Endothelial cell of umbilical vein (primary cell): ENCODE data around the gene CARD11. TPM values are rescaled to one million over a fixed set of nuclear protein-coding genes. Genes with fewer than 3 reads are reported as not detected.

Experiments used
- BruUV-seq: library from RNA; stranded (reverse); fragments of 400-500 nt; replicated peaks from 2 replicates; lab custom pipeline; 2021; lab: Mats Ljungman, UMichigan
- CTCF ChIA-PET: fragments of 300-600, 350-600 bp; sonication (Branson Sonifier 250); formaldehyde crosslinking; loops from one replicate; lab custom pipeline; 2021; ENCODE audit warnings: antibody characterized with exemption, inconsistent platforms; lab: Charles Lee
- POLR2A ChIA-PET: fragments of 300-600, 350-600 bp; sonication (Branson Sonifier 250); formaldehyde crosslinking; loops from one replicate; lab custom pipeline; 2021; ENCODE audit warnings: antibody characterized with exemption, inconsistent platforms; lab: Charles Lee
- DNase-seq: peaks from one replicate; pipeline ENCODE4 v3.0.0-alpha.2; 2011; ENCODE audit warnings: low read depth, low spot score
- FAIRE-seq: peaks from 2 replicates; lab custom pipeline; 2011; peaks lifted over from hg19 to GRCh38; lab: Jason Lieb, UNC
- H2AFZ ChIP-seq: 2 replicates; pipeline ENCODE4 v1.6.0; 2012; ENCODE audit warnings: low read depth, low read length, control low read depth, inconsistent platforms
- H3K27ac ChIP-seq: 2 replicates; pipeline ENCODE4 v1.5.1; 2011; ENCODE audit warnings: low read depth, mild to moderate bottlenecking, control low read depth, low read length, moderate library complexity; ENCODE audit not compliant: insufficient read depth
- H3K27me3 ChIP-seq, 2 experiments: 2 replicates each; pipeline versions ENCODE4 v1.6.0 to v1.6.1; 2011; ENCODE audit warnings: low read length in 2 of 2, mixed read lengths in 1 of 2; ENCODE audit not compliant: control insufficient read depth in 2 of 2, insufficient read depth in 2 of 2
- H3K36me3 ChIP-seq, 2 experiments: 2 replicates in 1 of 2; 3 replicates in 1 of 2; pipeline ENCODE4 v1.5.1; 2011; ENCODE audit warnings: low read length in 2 of 2, mild to moderate bottlenecking in 1 of 2, moderate library complexity in 1 of 2; ENCODE audit not compliant: control insufficient read depth in 2 of 2, insufficient read depth in 2 of 2; ENCODE audit errors: extremely low read depth in 1 of 2
- H3K4me1 ChIP-seq: 3 replicates; pipeline ENCODE4 v1.5.1; 2011; ENCODE audit warnings: mild to moderate bottlenecking, low read length; ENCODE audit not compliant: control insufficient read depth, insufficient read depth; ENCODE audit errors: extremely low read depth
- H3K4me2 ChIP-seq: 2 replicates; pipeline ENCODE4 v1.6.1; 2011; ENCODE audit warnings: low read length, control low read depth, mixed read lengths; ENCODE audit not compliant: insufficient read depth
- H3K4me3 ChIP-seq, 3 experiments: fragments of 200-600 bp in 1 of 3; sonication (generic), shearing (Covaris generic) in 1 of 3; replicated peaks in 1 of 3; 2 replicates each; pipeline ENCODE4 v1.5.1; 2011 to 2016; ENCODE audit warnings: control low read depth in 3 of 3, low read length in 3 of 3, mild to moderate bottlenecking in 2 of 3, inconsistent platforms in 1 of 3, low read depth in 1 of 3, moderate library complexity in 1 of 3; ENCODE audit not compliant: insufficient read depth in 1 of 3
- H3K79me2 ChIP-seq: 2 replicates; pipeline ENCODE4 v1.6.0; 2012; ENCODE audit warnings: low read length, inconsistent platforms; ENCODE audit not compliant: control insufficient read depth, insufficient read depth
- H3K9ac ChIP-seq: replicated peaks from 2 replicates; pipeline ENCODE3; 2011; ENCODE audit warnings: low read length, control low read depth; ENCODE audit not compliant: insufficient read depth; ENCODE audit errors: extremely low read depth
- H3K9me1 ChIP-seq: replicated peaks from 3 replicates; pipeline ENCODE4 v1.6.0; 2011; ENCODE audit warnings: mild to moderate bottlenecking, low read length; ENCODE audit not compliant: control insufficient read depth, insufficient read depth; ENCODE audit errors: extremely low read depth
- H3K9me3 ChIP-seq: replicated peaks from 2 replicates; pipeline ENCODE4 v1.5.1; 2012; ENCODE audit warnings: low read length, inconsistent platforms; ENCODE audit not compliant: control insufficient read depth, insufficient read depth
- H4K20me1 ChIP-seq: replicated peaks from 2 replicates; pipeline ENCODE3; 2011; ENCODE audit warnings: mild to moderate bottlenecking, low read length; ENCODE audit not compliant: control insufficient read depth, insufficient read depth; ENCODE audit errors: extremely low read depth
- EZH2 ChIP-seq: IDR thresholded peaks from 2 replicates; pipeline ENCODE4 v1.6.1; 2012; ENCODE audit warnings: borderline replicate concordance, low read depth, mild to moderate bottlenecking, moderate library complexity, low read length, inconsistent platforms; ENCODE audit not compliant: severe bottlenecking
- FOS ChIP-seq: IDR thresholded peaks from 2 replicates; pipeline ENCODE4 v1.6.1; 2011; ENCODE audit warnings: mild to moderate bottlenecking, low read length, moderate library complexity, borderline replicate concordance; ENCODE audit not compliant: insufficient read depth
- GATA2 ChIP-seq: IDR thresholded peaks from 2 replicates; pipeline ENCODE4 v1.7.0; 2011; ENCODE audit warnings: low read depth, mild to moderate bottlenecking, moderate library complexity, mixed read lengths, low read length; ENCODE audit not compliant: insufficient read length, insufficient read depth
- JUN ChIP-seq: IDR thresholded peaks from 2 replicates; pipeline ENCODE4 v1.6.1; 2011; ENCODE audit warnings: borderline replicate concordance, low read depth; ENCODE audit not compliant: insufficient read length, insufficient read depth
- MYC ChIP-seq: IDR thresholded peaks from one replicate; pipeline ENCODE4 v1.6.1; 2011; ENCODE audit warnings: mild to moderate bottlenecking, low read depth, low read length
- POLR2A ChIP-seq: IDR thresholded peaks from 2 replicates; pipeline ENCODE4 v1.6.1; 2012; ENCODE audit warnings: low read depth, mild to moderate bottlenecking, control low read depth, low read length
- POLR2AphosphoS5 ChIP-seq: IDR thresholded peaks from 2 replicates; pipeline ENCODE4 v1.6.1; 2012; ENCODE audit warnings: low read depth, mild to moderate bottlenecking, control low read depth, low read length, moderate library complexity; ENCODE audit not compliant: insufficient read depth
- dilution Hi-C: fragments of 300-500 bp; cut with MboI; formaldehyde crosslinking; loops from one replicate; pipeline ENCODE4 v1.15.0; 2019; ENCODE audit warnings: low sequenced_read_pairs; ENCODE audit not compliant: extremely low pct_ligation_motif_present
- intact Hi-C: fragments of 100-400 bp; cut with micrococcal nuclease; formaldehyde crosslinking; loops from one replicate; pipeline ENCODE4 v1.10.0; 2022
- polyA plus RNA-seq, 4 experiments: library from polyadenylated mRNA; depleted of rRNA in 3 of 4; stranded (reverse) in 3 of 4; unstranded in 1 of 4; fragments of >200 nt; gene quantifications; 2 replicates each; pipeline versions ENCODE4 v1.2.1 to v1.2.3, GENCODE V29; 2011 to 2012; ENCODE audit warnings: missing spikeins in 1 of 4
- total RNA-seq: library from RNA; stranded (reverse); gene quantifications from 2 replicates; pipeline ENCODE4 v1.2.3, GENCODE V29; 2021
- TF ChIP-seq, protein P1 (sequence below), 2 donors: IDR thresholded peaks; 1 replicate in 1 of 2; 2 replicates in 1 of 2; pipeline ENCODE4 v1.5.1; 2011; ENCODE audit warnings: low read length in 2 of 2, mild to moderate bottlenecking in 2 of 2, moderate library complexity in 2 of 2, control low read depth in 1 of 2, inconsistent platforms in 1 of 2, low read depth in 1 of 2; ENCODE audit not compliant: insufficient read depth in 1 of 2; ENCODE audit errors: extremely low read depth in 1 of 2
- TF ChIP-seq, protein P2 (sequence below): IDR thresholded peaks from 2 replicates; pipeline ENCODE4 v1.6.1; 2011; ENCODE audit not compliant: insufficient read depth, insufficient read length

CARD11 gene
- total and polyA plus RNA-seq, 2 donors (not counting 3 experiments of a cell fraction or from before 2014, with no cell fraction given): 20.4 to 41.8 TPM

GRCh38 chr7:2866601-2867000 lies 177.1 kb downstream of the CARD11 start:
- Histone ChIP-seq H3K27ac (no peak overlapping the region), H3K79me2 (no peaks in the 10 kb centered on the region), H3K9ac (no peak overlapping the region), H3K4me3 (no peak overlapping the region), H4K20me1 (no peaks in the 10 kb centered on the region), H3K9me3 (no peaks in the 10 kb centered on the region), H3K9me1 (no peaks in the 10 kb centered on the region), H3K36me3 (no peaks in the 10 kb centered on the region), H3K4me1 (peaks cover 34% of the 10 kb centered on the region), H3K27me3 (no peaks in the 10 kb centered on the region), H2AFZ (no peak overlapping the region), H3K4me2 (no peak overlapping the region)
- POLR2A ChIA-PET: no interaction called here
- dilution Hi-C loops: no loop called here
- BruUV-seq: no TSS peak
- DNase-seq: no peak
- no peak for FAIRE-seq
- TF ChIP-seq POLR2AphosphoS5 (no peak), POLR2A (no peak), FOS (no peak), GATA2 (no peak), MYC (no peak), EZH2 (no peak), JUN (no peak)
- TF ChIP-seq, protein P1, sequence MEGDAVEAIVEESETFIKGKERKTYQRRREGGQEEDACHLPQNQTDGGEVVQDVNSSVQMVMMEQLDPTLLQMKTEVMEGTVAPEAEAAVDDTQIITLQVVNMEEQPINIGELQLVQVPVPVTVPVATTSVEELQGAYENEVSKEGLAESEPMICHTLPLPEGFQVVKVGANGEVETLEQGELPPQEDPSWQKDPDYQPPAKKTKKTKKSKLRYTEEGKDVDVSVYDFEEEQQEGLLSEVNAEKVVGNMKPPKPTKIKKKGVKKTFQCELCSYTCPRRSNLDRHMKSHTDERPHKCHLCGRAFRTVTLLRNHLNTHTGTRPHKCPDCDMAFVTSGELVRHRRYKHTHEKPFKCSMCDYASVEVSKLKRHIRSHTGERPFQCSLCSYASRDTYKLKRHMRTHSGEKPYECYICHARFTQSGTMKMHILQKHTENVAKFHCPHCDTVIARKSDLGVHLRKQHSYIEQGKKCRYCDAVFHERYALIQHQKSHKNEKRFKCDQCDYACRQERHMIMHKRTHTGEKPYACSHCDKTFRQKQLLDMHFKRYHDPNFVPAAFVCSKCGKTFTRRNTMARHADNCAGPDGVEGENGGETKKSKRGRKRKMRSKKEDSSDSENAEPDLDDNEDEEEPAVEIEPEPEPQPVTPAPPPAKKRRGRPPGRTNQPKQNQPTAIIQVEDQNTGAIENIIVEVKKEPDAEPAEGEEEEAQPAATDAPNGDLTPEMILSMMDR (IDR thresholded peaks at IDR 0.05; ENCODE audit: extremely low read depth in 1 of 2, insufficient read depth in 1 of 2, low read depth in 1 of 2, low read length in 2 of 2): no peak
- TF ChIP-seq, protein P2, sequence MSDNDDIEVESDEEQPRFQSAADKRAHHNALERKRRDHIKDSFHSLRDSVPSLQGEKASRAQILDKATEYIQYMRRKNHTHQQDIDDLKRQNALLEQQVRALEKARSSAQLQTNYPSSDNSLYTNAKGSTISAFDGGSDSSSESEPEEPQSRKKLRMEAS: no peak
- intact Hi-C loops: loop anchor here (10.0 kb wide), 4 partner anchors 412 to 1768 kb away; partner anchors contain the start of gene SDK1
- CTCF ChIA-PET: interaction anchor here (0.7 to 3.3 kb wide), 6 partner anchors 8 to 807 kb away, joined by 3 to 21 read pairs (median 10); no protein-coding TSS in a partner anchor
